GM20431 (cell line): ENCODE measurements around the gene LCOR.

Source experiments
- in situ Hi-C: fragments of 300-500 bp; cut with MseI, MboI; formaldehyde crosslinking; loops from one replicate; pipeline ENCODE4 v1.15.0; 2020; ENCODE audit warnings: low sequenced_read_pairs; ENCODE audit not compliant: unreplicated experiment

LCOR gene

DNA sequence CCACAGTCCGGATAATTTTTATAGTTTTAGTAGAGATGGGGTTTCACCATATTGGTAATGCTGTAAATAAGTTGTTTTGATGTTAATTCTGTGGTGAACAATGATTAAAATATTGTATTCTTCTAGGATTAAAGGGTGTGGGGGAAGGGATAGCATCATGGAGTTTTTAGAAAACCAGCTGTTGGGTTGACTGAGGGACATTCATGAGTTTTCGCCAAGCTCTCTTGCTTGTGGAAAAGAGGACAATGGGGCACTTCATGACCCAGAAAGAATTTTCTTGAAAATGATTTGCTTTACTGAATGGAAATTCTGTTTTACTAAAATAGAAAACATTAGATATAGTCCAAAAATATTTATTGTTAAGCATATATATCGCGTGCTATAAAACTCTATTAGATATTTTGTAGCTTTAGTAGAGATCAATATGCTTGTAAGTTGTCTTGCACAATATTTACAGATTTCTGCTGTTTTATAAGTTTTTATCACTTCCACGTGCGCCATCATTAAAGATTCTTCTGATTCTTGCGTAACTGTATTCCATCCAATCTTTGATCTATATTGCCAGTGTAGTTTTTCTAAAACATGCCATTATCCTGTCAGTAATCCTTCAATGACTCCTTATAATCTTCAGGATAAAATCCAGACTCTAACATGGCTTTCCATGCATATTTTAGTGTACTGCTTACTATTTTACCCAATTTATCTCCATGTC lies 41.8 kb downstream of the LCOR start:
- in situ Hi-C loops: no loop called here

DNA sequence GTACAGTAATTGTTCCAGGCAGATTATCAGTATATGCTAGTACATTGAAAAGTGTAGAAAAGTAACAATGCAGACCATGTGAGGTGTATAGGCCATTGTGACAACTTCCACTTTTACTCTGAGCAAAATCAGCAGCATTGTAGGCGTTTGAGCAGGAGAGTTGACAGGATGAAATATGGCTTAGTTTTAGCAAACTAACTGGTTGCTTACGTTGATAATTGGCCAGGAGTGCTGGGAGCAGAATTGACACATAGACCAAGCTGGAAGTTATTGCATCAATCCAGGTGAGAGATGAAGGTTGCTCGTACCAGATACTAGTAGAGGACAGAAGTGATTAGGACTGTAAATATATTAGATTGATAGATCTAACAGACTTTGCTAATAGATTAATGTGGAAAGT lies 46.0 kb downstream of the LCOR start:
- in situ Hi-C loops: no loop called here

DNA sequence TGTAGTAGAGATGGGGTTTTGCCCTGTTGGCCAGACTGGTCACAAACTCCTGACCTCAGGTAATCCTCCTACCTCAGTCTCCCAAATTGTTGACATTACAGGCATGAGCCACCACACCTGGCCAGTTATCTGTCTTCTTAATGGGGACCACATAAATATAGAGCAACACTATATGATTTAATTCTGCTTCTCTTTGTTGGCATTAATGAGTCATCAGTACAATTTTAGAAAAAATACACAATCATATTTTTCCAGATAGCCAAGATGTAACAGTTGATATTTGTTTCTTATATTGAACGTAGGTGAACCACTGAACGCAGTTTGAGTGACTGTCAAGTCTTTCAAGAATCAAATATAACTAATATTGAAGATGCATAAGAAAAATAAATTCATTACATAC lies 48.5 kb downstream of the LCOR start:
- in situ Hi-C loops: no loop called here

DNA sequence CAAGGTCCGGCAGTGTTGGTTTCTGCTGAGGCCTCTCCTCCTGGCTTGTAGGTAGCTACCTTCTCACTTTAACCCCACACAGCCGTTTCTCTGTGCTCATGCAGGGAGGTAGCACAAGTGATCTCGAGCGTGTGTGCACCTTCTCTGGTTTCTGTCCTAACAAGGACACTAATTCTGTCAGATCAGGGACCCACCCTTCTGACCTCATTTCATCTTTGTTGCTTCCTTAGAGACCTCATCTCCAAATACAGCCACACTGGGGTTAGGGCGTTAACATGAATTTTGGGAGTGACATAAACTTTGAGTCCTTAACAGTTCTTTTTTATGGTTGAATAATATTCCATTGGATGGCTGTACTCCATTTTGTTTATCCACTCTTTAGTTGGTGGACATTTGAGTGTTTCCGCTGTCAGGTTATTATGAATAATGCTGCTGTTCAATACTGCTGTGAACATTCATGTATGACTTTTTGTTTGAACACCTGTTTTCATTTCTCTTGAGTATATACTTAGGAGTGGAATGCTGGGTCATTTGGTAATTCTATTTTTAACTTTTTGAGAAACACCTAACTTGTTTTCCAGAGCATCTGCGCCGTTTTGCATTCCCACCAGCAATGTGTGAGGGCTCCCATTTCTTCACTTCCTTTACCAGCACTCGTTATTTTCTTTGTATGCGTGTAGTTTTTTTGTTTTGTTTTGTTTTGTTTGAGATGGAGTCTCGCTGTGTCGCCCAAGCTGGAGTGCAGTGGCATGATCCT lies 57.5 kb downstream of the LCOR start:
- in situ Hi-C loops: no loop called here

DNA sequence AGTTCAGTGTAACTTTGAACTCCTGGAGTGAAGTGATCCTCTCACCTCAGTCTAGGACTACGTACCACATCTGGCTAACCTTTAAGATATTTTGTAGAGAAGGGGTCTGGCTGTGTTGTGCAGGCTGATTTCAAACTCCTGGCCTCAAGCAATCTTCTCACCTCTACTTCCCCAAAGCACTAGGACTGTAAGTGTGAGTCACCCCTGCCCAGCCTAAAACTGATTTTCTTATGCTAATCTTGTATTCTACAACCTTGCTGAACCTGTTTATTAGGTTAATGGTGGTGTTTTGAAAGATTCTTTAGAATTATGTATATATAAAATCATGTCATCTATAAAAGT lies 58.0 kb downstream of the LCOR start:
- in situ Hi-C loops: no loop called here

DNA sequence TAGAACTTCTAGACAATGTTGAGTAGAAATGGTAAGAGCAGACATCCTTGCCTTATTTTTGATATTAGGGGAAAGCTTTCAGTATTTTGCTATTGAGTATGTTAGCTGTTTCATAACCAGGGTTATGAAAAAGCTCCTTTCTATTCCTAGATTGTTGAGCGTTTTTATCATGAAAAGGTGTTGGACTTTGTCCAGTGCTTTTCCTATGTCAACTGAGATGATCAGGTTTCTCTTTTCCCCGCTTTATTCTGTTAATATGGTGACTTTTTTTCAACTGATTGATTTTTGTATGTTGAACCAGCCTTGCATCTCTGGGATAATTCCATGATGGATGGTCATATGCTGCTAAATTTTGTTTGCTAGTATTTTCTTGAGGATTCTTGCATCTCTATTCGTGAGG lies 58.5 kb downstream of the LCOR start:
- in situ Hi-C loops: no loop called here

DNA sequence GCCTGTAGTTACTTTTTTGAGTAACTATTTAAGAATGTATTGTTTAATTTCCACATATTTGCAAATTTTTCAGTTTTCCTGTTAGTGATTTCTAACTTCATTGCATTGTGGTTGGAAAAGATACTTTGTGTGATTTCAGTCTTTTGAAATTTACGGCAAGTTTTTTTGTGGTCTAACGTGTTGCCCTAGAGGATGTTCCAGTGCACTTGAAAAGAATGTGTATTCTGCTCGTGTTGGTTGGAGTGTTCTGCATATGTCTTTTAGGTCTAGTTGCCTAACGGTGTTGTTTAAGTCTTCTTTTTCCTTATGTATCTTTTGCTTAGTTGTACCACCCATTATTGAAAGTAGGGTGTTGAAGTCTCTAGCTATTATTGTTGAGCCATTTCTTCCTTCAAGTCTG lies 59.7 kb downstream of the LCOR start:
- in situ Hi-C loops: no loop called here

DNA sequence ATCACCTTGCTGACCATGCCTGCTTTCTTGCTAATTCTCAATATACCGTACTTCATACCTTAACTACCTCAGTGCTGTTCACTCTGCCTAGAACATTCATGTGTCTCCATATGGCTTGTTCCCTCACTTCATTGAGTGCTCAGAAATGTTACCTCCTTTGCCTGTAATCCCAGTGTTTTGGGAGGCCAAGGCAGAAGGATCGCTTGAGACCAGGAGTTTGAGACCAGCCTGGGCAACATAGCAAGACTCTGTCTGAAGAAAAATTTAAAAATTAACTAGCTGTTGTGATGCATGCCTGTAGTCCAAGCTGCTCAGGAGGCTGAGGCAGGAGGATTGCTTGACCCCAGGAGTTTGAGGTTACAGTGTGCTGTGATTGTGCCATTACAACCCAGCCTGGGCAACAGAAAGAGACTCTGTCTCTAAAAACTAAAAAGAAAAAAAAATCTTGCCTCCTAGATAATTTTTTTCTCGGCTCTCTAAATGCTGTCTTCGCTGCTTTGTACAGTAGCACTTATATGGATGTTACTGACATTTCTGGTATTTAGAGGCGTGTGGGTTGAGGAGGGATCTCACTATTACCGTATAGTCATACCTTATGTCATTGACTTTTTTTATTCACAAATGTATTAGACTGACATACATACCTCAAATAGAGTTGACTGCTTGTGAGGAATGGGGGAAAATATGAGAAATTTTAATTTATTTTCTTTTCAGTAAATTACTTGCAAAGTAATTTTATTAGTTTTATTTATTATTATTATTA lies 63.7 kb downstream of the LCOR start:
- in situ Hi-C loops: no loop called here

DNA sequence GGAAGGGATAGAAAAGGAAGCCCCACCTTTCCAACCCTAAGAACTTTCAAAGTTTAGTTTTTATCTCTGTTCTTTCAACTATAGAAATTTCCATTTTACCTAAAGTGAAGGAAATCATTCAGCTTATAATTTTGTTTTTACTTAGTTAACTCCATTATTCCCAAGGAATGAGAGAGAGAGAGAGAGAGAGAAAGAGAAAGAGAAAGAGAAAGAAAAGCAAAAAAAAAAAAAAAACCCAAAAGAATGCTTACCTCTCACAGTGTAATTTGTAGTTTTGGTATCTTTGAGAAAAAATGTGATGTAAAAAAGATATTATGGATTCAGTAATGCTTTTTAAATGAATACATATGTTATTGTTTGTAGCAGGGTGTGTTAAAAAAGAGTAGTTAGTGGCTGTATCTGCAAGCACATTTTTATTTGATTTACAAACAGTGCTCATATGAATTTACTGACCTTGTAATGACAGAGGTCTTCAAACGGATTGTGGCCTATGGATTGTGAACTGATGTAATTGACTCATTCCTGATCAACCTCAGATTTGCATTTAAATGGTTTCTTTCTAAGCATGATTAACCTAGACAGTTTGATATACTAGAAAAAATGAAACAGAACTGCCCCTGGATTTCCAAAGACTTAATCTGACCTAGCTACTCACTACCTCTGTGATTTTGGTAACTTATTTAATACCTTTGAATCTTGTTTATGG lies 64.9 kb downstream of the LCOR start:
- in situ Hi-C loops: no loop called here

DNA sequence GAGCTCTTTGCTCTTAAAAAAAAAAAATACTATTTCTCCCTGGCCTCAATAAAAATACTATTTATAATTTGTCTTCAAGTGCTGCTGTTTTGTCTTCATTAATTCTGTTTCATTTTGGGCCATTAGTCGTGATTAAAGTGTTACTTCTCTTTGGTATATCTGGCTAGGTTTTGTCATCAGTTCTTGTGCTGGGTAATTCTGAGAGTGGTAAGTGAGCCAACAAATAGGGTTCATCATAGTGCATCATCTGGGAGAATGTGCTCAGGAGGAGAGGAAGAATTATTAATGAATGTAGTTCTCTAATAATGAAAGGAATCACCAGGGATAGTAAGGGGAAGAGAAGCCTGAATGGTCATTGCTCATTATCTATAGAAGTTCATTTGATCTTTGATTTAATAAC lies 70.0 kb downstream of the LCOR start:
- in situ Hi-C loops: no loop called here

DNA sequence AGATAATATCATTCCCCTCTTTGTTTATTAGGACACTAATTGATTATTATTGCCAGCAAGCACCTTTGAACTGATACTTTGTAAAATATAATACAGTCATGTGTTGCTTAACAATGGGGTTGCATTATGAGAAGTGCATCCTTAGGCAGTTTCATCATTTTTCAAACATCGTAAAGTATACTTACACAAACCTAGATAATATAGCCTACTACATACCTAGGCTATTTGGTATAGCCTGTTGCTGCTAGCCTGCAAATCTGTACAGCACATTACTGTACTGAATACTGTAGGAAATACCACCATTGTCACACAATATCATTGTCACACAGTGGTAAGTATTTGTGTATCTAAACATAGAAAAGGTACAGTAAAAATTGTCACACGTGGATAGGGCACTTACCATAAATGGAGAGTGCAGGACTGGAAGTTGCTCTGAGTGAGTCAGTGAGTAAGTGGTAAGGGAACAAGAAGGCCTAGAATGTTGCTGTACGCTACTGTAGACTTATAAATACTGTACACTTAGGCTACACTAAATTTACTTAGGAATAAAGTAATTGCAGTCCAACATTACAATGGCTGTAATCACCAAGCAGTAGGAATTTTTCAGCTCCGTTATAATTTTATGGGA lies 70.7 kb downstream of the LCOR start:
- in situ Hi-C loops: no loop called here

DNA sequence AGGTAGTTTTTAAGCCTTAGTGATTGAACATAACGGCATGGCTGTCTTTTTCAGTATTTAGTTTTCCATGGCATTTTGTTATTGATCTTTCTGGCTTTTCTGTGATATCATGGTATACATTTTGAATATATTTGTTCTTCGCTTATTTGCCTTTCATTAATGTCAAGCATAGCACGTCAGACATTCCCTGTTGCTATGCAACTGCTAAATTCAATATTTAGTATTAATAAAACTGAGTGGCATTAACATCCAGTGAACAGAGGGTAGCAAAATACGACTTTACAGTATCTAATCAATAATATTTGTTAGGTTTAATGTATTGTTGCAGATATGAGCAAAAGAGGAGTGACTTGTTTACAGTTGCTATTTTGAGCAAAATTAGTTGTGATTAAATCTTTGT lies 72.5 kb downstream of the LCOR start:
- in situ Hi-C loops: no loop called here

DNA sequence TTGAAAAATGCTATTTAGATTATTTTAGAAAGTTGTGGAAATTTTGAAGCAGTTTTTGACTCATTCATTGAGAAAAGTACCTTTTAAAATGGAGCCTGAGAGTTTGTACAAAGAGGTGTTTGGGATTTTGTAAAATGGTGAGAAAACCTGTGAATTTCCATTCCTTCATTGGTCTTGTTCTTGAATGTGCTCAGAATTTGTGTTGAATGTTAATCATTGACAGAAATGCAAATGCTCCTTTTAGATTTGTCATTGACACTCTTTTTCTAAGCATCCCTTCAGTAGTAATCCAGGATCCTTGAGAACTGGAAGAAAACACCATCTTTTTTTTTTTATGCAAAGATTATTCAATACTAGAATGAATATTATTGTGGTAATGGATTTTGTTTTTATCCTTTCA lies 74.8 kb downstream of the LCOR start:
- in situ Hi-C loops: no loop called here

DNA sequence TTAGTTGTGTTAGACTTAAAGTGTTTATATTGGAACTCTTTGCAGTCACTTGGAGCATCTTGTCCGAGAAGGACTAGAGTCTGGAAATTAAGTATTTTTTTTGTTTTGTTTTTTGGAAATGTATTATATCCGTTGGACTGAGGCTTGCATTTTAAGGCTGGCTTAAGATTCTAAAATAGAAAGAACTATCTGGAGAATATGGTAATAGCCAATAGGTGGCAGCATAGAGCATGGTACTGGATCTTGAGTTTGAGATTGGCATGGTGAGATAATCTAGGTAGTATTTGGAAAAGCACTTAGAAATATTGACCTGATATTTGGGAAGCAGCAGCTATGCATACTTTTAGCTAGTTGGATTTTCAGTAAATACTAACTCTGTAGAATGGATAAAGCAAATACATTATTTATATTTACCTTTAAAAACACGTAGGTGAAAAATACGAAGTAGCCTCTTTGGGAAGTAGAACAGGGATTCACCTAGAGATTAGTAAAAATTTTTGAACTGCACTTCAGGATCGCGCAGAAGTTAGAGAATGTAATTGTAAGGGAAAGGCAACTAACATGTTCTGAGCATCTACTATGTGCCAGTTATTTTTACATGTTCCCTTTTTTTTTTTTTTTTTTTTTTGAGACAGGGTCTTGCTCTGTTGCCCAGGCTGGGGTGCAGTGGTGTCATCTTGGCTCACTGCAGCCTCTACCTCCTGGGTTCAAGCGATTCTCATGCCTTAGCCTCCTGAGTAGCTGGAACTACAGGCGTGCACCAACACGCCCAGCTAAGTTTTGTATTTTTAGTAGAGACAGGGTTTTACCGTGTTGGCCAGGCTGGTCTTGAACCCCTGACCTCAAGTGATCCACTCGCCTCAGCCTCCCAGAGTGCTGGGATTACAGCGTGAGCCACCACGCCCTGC lies 78.6 kb downstream of the LCOR start:
- in situ Hi-C loops: no loop called here

DNA sequence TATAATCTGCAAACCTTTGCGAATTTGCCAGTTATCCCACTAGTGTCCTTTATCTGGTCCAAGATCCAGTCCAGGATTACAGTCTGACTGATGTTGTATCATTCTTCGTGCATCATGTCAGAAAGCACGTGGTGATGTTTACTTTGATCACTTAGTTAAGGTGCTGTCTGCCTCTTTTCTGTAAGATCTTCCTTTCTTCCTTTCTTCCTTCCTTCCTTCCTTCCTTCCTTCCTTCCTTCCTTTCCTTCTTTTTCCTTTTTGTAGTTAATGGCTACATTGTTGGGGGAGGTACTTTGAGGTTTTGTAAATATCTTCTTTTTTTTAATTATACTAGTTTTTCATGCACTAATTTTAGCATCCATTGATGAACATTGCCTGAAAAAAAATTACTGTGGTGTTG lies 80.3 kb downstream of the LCOR start:
- in situ Hi-C loops: no loop called here

DNA sequence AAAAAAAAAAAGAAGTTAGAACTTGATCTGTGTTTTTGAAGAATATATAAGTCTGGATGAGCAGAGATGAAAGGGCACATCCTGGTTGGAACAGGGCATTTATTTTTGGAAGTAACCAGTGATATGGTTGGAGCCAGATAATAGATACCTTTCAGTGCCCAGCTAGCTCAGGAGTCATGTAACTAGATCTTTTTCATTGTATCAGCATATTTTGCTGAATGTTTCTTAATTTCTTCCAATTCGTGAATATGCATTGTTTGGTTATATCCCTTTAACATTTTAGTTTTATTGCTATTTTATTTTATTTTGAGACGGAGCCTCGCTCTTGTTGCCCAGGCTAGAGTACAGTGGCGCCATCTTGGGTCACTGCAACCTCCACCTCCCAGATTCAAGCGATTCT lies 81.8 kb downstream of the LCOR start:
- in situ Hi-C loops: no loop called here

DNA sequence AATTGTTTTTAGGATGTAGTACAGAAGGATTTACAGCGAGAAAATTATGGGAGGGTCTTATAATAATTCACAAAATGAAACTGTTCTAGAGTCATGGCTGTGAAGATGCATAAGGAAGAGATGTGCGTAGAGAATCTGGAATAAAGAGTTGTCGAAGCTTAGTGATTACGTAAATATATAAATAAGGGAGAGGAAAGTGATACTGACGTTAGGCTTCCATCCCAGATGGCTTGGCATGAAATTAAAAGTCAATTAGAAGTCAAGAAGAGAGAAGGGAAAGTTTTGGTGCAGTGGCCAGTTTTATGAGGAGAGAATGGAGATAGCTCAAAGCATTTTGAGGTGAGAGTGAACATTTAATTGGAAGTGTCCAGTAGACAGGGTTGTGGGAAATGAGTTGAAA lies 85.5 kb downstream of the LCOR start:
- in situ Hi-C loops: no loop called here

DNA sequence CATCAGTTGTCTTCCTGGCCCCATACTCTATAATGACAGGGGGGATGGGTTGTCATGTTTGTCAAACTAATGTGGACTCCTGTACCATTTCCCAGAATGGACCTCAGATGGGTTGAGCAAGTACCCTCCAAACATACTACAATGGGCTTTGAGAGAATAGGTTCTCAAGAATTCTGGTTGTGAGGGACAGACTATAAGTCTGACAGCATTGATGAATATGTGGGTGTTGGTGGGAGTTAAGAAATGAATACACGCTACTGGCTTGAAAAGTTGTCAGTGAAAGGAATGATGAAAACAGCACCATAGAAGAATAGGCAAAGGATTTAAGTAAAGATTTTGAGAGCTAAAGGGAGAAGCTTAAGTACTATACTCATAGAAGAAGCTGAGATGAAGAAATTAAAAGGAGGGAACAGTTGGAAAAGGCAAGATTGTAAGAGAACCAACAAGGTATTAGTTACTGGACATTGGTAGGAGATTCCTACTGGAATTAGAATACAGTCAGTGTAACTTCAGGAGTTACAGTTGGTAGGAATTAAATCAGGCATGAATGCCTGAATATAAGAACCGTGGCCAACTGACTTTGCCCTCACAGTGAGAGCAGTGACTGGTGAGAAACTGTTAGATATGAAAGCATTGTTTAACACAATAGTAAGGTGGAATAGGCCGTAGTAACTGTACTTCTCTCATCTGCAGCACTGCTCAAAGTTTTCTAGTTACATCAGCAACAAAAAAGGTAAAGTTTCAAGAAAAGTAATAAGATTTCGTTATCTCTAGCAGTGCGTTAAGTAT lies 86.3 kb downstream of the LCOR start:
- in situ Hi-C loops: no loop called here
